Right lobe of liver (tissue), 6 donors: ENCODE measurements around the gene INO80B. TPM values are rescaled to one million over a fixed set of nuclear protein-coding genes. Genes with fewer than 3 reads are reported as not detected.
"Not testable (repeated sequence)": the region's sequence is repeated elsewhere in the genome, so short reads cannot be mapped to it uniquely, and the experiment has no call there.

ENCODE experiments used
- ATAC-seq, 4 donors: fragments of 200-7000 bp; cut with Tn5 transposase; one replicate each; pipeline ENCODE4 v1.9.1; 2020; ENCODE audit warnings: mild to moderate bottlenecking in 4 of 4, moderate library complexity in 4 of 4
- DNase-seq, 3 donors: peaks; one replicate each; pipeline ENCODE4 v3.0.0-alpha.2; 2020
- H3K27ac ChIP-seq, 3 donors: fragments of 200-600 bp; one replicate each; pipeline ENCODE4 v1.8.0; 2022
- H3K27me3 ChIP-seq, 2 donors: fragments of 200-600 bp; one replicate each; pipeline ENCODE4 v1.8.0; 2022
- H3K36me3 ChIP-seq, 4 donors: fragments of 200-600 bp; sonication (generic) in 1 of 4; one replicate each; pipeline versions ENCODE4 v1.5.1 to v1.8.0; 2017 to 2022; ENCODE audit warnings: control low read depth in 1 of 4
- H3K4me1 ChIP-seq, 4 donors: fragments of 200-600 bp; sonication (generic) in 1 of 4; one replicate each; pipeline versions ENCODE4 v1.5.1 to v1.8.0; 2017 to 2022; ENCODE audit warnings: control low read depth in 1 of 4
- H3K4me3 ChIP-seq, 3 donors: fragments of 200-600 bp; one replicate each; pipeline ENCODE4 v1.8.0; 2022
- H3K9me3 ChIP-seq, 4 donors: fragments of 200-600 bp; sonication (generic) in 1 of 4; one replicate each; pipeline versions ENCODE4 v1.5.1 to v1.8.0; 2017 to 2022; ENCODE audit warnings: control low read depth in 1 of 4
- CTCF ChIP-seq, 4 donors: fragments of 200-600 bp in 3 of 4; fragments of 450-650 bp in 1 of 4; IDR thresholded peaks; one replicate each; pipeline versions ENCODE4 v1.5.1 to v1.8.0; 2016 to 2022; ENCODE audit warnings: antibody characterized with exemption in 4 of 4, mild to moderate bottlenecking in 2 of 4
- POLR2A ChIP-seq: fragments of 450-650 bp; IDR thresholded peaks from one replicate; pipeline ENCODE4 v1.6.1; 2017; ENCODE audit warnings: antibody characterized with exemption, mild to moderate bottlenecking
- WGBS: methylation state at CpG from one replicate; pipeline ENCODE4 v1.1.6; 2018; ENCODE audit warnings: low coverage, low lambda C conversion rate; ENCODE audit not compliant: insufficient coverage; ENCODE audit errors: missing lambda C conversion rate; 5-methylcytosine and 5-hydroxymethylcytosine counted together
- intact Hi-C, 2 donors: fragments of 100-400 bp; cut with DNase I; formaldehyde crosslinking; loops; one replicate each; pipeline versions ENCODE4 v1.11.2 to v1.14.1; 2022
- total RNA-seq, 6 experiments: library from RNA; depleted of rRNA in 2 of 6; stranded (reverse); fragments of >200 nt in 2 of 6; fragmentation: NEBNext Ultra II Directional in 3 of 6; extraction: Animal tissue kit (Norgen Biotek cat#: 25700) in 3 of 6; gene quantifications; one replicate each; pipeline versions ENCODE4 v1.1.0 to v1.2.4, GENCODE V29; 2016 to 2023
- donor health status: DM: no; HTN: yes; CAD: no.
- donor health status: DM: no; HTN: no; CAD: no.
- donor health status: DM: no; HTN: no; CAD: no.
- donor health status: DM: no; HTN: yes; CAD: no.
- donor health status: DM: no; HTN: yes; CAD: no.

The INO80B gene
- total RNA-seq, 6 experiments from 2014 or later, result 3.4 to 20.3 (median 18.8) TPM

- Histone ChIP-seq H3K4me3 (peak overlapping the region; percentile 47 to 76 (median 58)), H3K4me1 (peaks cover 0 to 22% (median 4%) of the 10 kb centered on the region in 4 donors), H3K36me3 (no peaks in the 10 kb centered on the region), H3K27me3 (no peaks in the 10 kb centered on the region), H3K9me3 (no peaks in the 10 kb centered on the region), H3K27ac (peak overlapping the region; percentile 93 to 97 (median 94))
- no peak for DNase-seq
- intact Hi-C loops, result no loop called here
- 0% methylated on average over 11 of the region's 27 CpGs for WGBS
- TF ChIP-seq POLR2A (no peak), CTCF (IDR thresholded peaks at IDR 0.05) (no peak)
- ATAC-seq, result no peak
Observed at GRCh38 chr2:74457129-74457548, 2.3 kb downstream of the INO80B start.

- peak overlapping the region; percentile 93 to 97 (median 94) for H3K27ac ChIP-seq
- no peaks in the 10 kb centered on the region for H3K9me3 ChIP-seq
- TF ChIP-seq POLR2A (peak; percentile 88), CTCF (IDR thresholded peaks at IDR 0.05) (no peak)
- peaks cover 0 to 4% (median 0%) of the 10 kb centered on the region in 4 donors for H3K36me3 ChIP-seq
- DNase-seq, result peak; percentile 83 to 86 (median 85)
- peak overlapping the region; percentile 47 to 76 (median 58) for H3K4me3 ChIP-seq
- H3K4me1 ChIP-seq, result peaks cover 0 to 22% (median 4%) of the 10 kb centered on the region in 4 donors
- intact Hi-C loops, result no loop called here
- ATAC-seq, result peak; percentile 50 to 63 (median 55)
- WGBS, result 0% methylated on average over 16 of the region's 46 CpGs
- H3K27me3 ChIP-seq, result no peaks in the 10 kb centered on the region
Observed at GRCh38 chr2:74457549-74458131, 2.8 kb downstream of the INO80B start.

GRCh38 chr2:74458132-74458937 lies 3.4 kb downstream of the INO80B start, which contains the start of gene WBP1:
WBP1 (plus strand) TSS chr2:74458438; CDS start chr2:74458603, 165 bp downstream.
- TF ChIP-seq POLR2A, result peak; percentile 49
- TF ChIP-seq CTCF (IDR thresholded peaks at IDR 0.05), result no peak
- H3K4me3 ChIP-seq, result peak within 1 kb of the TSS; percentile 58 to 76 (median 63)
- WGBS, result 0% methylated on average over 16 of the region's 38 CpGs
- no peaks in the 10 kb centered on the region for H3K27me3 ChIP-seq
- H3K27ac ChIP-seq, result peak within 1 kb of the TSS; percentile 93 to 97 (median 94)
- H3K9me3 ChIP-seq, result no peaks in the 10 kb centered on the region
- H3K36me3 ChIP-seq, result peaks cover 0 to 11% (median 0%) of the 10 kb centered on the region in 4 donors
- DNase-seq (peak; percentile 98 to 100 (median 100)), ATAC-seq (peak; percentile 82 to 94 (median 88))
- peaks cover 0 to 22% (median 4%) of the 10 kb centered on the region in 4 donors for H3K4me1 ChIP-seq
- intact Hi-C loops, result no loop called here

- TF ChIP-seq POLR2A (no peak), CTCF (IDR thresholded peaks at IDR 0.05) (no peak)
- intact Hi-C loops, result no loop called here
- WGBS, result 2% methylated on average over 8 of the region's 10 CpGs
Observed at GRCh38 chr2:74458938-74459363, 4.1 kb downstream of the INO80B start.

GRCh38 chr2:74459503-74460118 lies 4.7 kb downstream of the INO80B start:
- H3K27ac ChIP-seq, H3K4me3 ChIP-seq, H3K27me3 ChIP-seq, DNase-seq, H3K9me3 ChIP-seq, ATAC-seq, intact Hi-C loops: not testable (repeated sequence)
- H3K4me1 ChIP-seq, result peaks cover 0 to 29% (median 4%) of the 10 kb centered on the region in 4 donors
- 55% methylated on average over 4 of the region's 13 CpGs for WGBS
- H3K36me3 ChIP-seq, result peaks cover 0 to 11% (median 0%) of the 10 kb centered on the region in 4 donors

More at GRCh38 chr2:74458938-74459363, 4.1 kb downstream of the INO80B start:
- DNase-seq (no peak), ATAC-seq (no peak)
- Histone ChIP-seq H3K27ac (peak overlapping the region; percentile 41 to 50 (median 47)), H3K36me3 (peaks cover 0 to 11% (median 0%) of the 10 kb centered on the region in 4 donors), H3K9me3 (no peaks in the 10 kb centered on the region), H3K27me3 (no peaks in the 10 kb centered on the region), H3K4me1 (peaks cover 0 to 24% (median 4%) of the 10 kb centered on the region in 4 donors), H3K4me3 (peak overlapping the region; percentile 58 to 64 (median 63))

- ATAC-seq, H3K4me3 ChIP-seq, DNase-seq, intact Hi-C loops, H3K27ac ChIP-seq, H3K27me3 ChIP-seq, H3K9me3 ChIP-seq: not testable (repeated sequence)
- H3K4me1 ChIP-seq, result peaks cover 0 to 29% (median 4%) of the 10 kb centered on the region in 4 donors
- peaks cover 0 to 11% (median 0%) of the 10 kb centered on the region in 4 donors for H3K36me3 ChIP-seq
- 81% methylated on average over 3 of the region's 10 CpGs for WGBS
Observed at GRCh38 chr2:74460187-74460586, 5.3 kb downstream of the INO80B start.
